A549 (cell line): ENCODE measurements around the gene MRPS14. TPM values are rescaled to one million over a fixed set of nuclear protein-coding genes. Genes with fewer than 3 reads are reported as not detected.

Experiments used
- ATAC-seq, 2 experiments: fragments of 200-7000 bp in 1 of 2; fragments of >200 bp in 1 of 2; cut with Nextera tagmentation in 1 of 2; cut with Tn5 transposase in 1 of 2; 3 replicates each; pipeline versions ENCODE4 v1.8.0 to v1.9.1; 2018 to 2020; ENCODE audit warnings: mild to moderate bottlenecking in 1 of 2, moderate library complexity in 1 of 2
- CTCF ChIA-PET: fragments of 300-600 bp; sonication (Branson Sonifier 250); formaldehyde crosslinking; extraction: SDS; loops from one replicate; lab custom pipeline; 2021; ENCODE audit warnings: antibody characterized with exemption, inconsistent platforms; lab: Yijun Ruan, JAX
- POLR2A ChIA-PET: fragments of 350-600 bp; formaldehyde crosslinking; extraction: SDS; loops from one replicate; lab custom pipeline; 2021; ENCODE audit warnings: antibody characterized with exemption, inconsistent platforms; lab: Yijun Ruan, JAX
- DNase-seq, 2 experiments: peaks; one replicate each; pipeline versions ENCODE4 v3.0.0 to v3.0.0-alpha.2; 2011 to 2016; ENCODE audit warnings: low read depth in 1 of 2, low spot score in 1 of 2
- FAIRE-seq: peaks from 2 replicates; lab custom pipeline; 2011; peaks lifted over from hg19 to GRCh38; lab: Jason Lieb, UNC
- H3K27ac ChIP-seq, 2 experiments: fragments of >200 bp; sonication (Bioruptor Twin); formaldehyde crosslinking; 3 replicates each; pipeline ENCODE4 v1.5.1; 2016 to 2017
- H3K4me1 ChIP-seq: fragments of >200 bp; sonication (Bioruptor Twin); formaldehyde crosslinking; 3 replicates; pipeline ENCODE4 v1.6.1; 2016
- H3K4me2 ChIP-seq: fragments of >200 bp; sonication (Bioruptor Twin); formaldehyde crosslinking; 3 replicates; pipeline ENCODE4 v1.6.1; 2016
- H3K4me3 ChIP-seq: fragments of >200 bp; sonication (Bioruptor Twin); formaldehyde crosslinking; 3 replicates; pipeline ENCODE4 v1.5.1; 2016
- H3K9me3 ChIP-seq: fragments of >200 bp; sonication (Bioruptor Twin); formaldehyde crosslinking; 3 replicates; pipeline ENCODE4 v1.6.1; 2016
- ATOH8 ChIP-seq: fragments of 250-450 bp; sonication (Bioruptor Pico); IDR thresholded peaks from 2 replicates; pipeline ENCODE4 v1.5.0; 2020; ENCODE audit warnings: low read depth, mild to moderate bottlenecking, moderate library complexity
- BHLHE40 ChIP-seq: IDR thresholded peaks from 2 replicates; pipeline ENCODE4 v1.6.1; 2012; ENCODE audit warnings: low read depth, low read length, inconsistent platforms
- CHD2 ChIP-seq: fragments of 150-350 bp; IDR thresholded peaks from 2 replicates; pipeline ENCODE4 v1.6.1; 2014; ENCODE audit warnings: low read length; ENCODE audit not compliant: partially characterized antibody
- CHD4 ChIP-seq: fragments of 200-600 bp; sonication (generic); IDR thresholded peaks from 2 replicates; pipeline ENCODE4 v1.6.1; 2016; ENCODE audit warnings: antibody characterized with exemption, mild to moderate bottlenecking, borderline replicate concordance
- E2F6 ChIP-seq: IDR thresholded peaks from 2 replicates; pipeline ENCODE4 v1.6.1; 2012; ENCODE audit warnings: low read depth, borderline replicate concordance
- EHF ChIP-seq: fragments of 250-450 bp; sonication (Bioruptor Pico); IDR thresholded peaks from 2 replicates; pipeline ENCODE4 v1.5.0; 2020; ENCODE audit warnings: mild to moderate bottlenecking
- EHMT2 ChIP-seq: fragments of 200-600 bp; sonication (generic); IDR thresholded peaks from 2 replicates; pipeline ENCODE4 v1.6.1; 2016; ENCODE audit warnings: antibody characterized with exemption, low read depth, mild to moderate bottlenecking, moderate library complexity
- FOSB ChIP-seq: fragments of 250-450 bp; sonication (Bioruptor Pico); IDR thresholded peaks from 2 replicates; pipeline ENCODE4 v1.5.0; 2020; ENCODE audit warnings: mild to moderate bottlenecking, moderate library complexity
- FOSL2 ChIP-seq, 2 experiments: fragments of 450-650 bp in 1 of 2; fragments of >200 bp in 1 of 2; sonication (Bioruptor Twin) in 1 of 2; formaldehyde crosslinking; IDR thresholded peaks; 2 replicates each; pipeline versions ENCODE4 v1.5.0 to v1.6.1; 2016 to 2020; ENCODE audit warnings: mild to moderate bottlenecking in 1 of 2, moderate library complexity in 1 of 2
- FOXS1 ChIP-seq: fragments of 250-450 bp; sonication (Bioruptor Pico); IDR thresholded peaks from 2 replicates; pipeline ENCODE4 v1.5.0; 2020; ENCODE audit warnings: mild to moderate bottlenecking, moderate library complexity
- GATA3 ChIP-seq: IDR thresholded peaks from 2 replicates; pipeline ENCODE4 v1.6.1; 2012; ENCODE audit warnings: borderline replicate concordance
- HDAC2 ChIP-seq: fragments of 200-600 bp; sonication (generic); IDR thresholded peaks from 2 replicates; pipeline ENCODE4 v1.6.1; 2016
- HEYL ChIP-seq: fragments of 250-450 bp; sonication (Bioruptor Pico); IDR thresholded peaks from 2 replicates; pipeline ENCODE4 v1.8.0; 2021; ENCODE audit warnings: mild to moderate bottlenecking, moderate library complexity
- HOXA7 ChIP-seq: fragments of 250-450 bp; sonication (Bioruptor Pico); IDR thresholded peaks from 2 replicates; pipeline ENCODE4 v1.5.0; 2020; ENCODE audit warnings: mild to moderate bottlenecking, moderate library complexity
- HOXB13 ChIP-seq: fragments of 250-450 bp; sonication (Bioruptor Pico); IDR thresholded peaks from 2 replicates; pipeline ENCODE4 v1.5.0; 2020; ENCODE audit warnings: low read depth, mild to moderate bottlenecking, moderate library complexity
- JUN ChIP-seq, 2 experiments: fragments of >200 bp; sonication (Bioruptor Twin); formaldehyde crosslinking; IDR thresholded peaks; 2 replicates in 1 of 2; 3 replicates in 1 of 2; pipeline ENCODE4 v1.6.1; 2016 to 2017
- MYC ChIP-seq: IDR thresholded peaks from 2 replicates; pipeline ENCODE4 v1.6.1; 2012; ENCODE audit warnings: mild to moderate bottlenecking, inconsistent platforms, low read length, improper control_type of control experiment, borderline replicate concordance
- NPAS2 ChIP-seq: fragments of 250-450 bp; sonication (Bioruptor Pico); IDR thresholded peaks from 2 replicates; pipeline ENCODE4 v1.8.0; 2022; ENCODE audit warnings: mild to moderate bottlenecking, moderate library complexity, borderline replicate concordance
- NR3C1 ChIP-seq: fragments of >200 bp; sonication (Bioruptor Twin); formaldehyde crosslinking; IDR thresholded peaks from 3 replicates; pipeline ENCODE4 v1.6.1; 2017
- PBX3 ChIP-seq: IDR thresholded peaks from 2 replicates; pipeline ENCODE4 v1.6.1; 2012
- RCOR1 ChIP-seq: fragments of 150-350 bp; IDR thresholded peaks from 2 replicates; pipeline ENCODE4 v1.6.1; 2014; ENCODE audit warnings: antibody characterized with exemption, low read length, low read depth
- SREBF2 ChIP-seq: fragments of 450-650 bp; IDR thresholded peaks from 2 replicates; pipeline ENCODE4 v1.6.1; 2014; ENCODE audit warnings: mild to moderate bottlenecking, moderate library complexity
- TFCP2L1 ChIP-seq: fragments of 250-450 bp; sonication (Bioruptor Pico); IDR thresholded peaks from 2 replicates; pipeline ENCODE4 v1.5.0; 2021; ENCODE audit warnings: mild to moderate bottlenecking
- TP53 ChIP-seq: fragments of 250-450 bp; sonication (Bioruptor Pico); IDR thresholded peaks from 2 replicates; pipeline ENCODE4 v1.5.0; 2021; ENCODE audit warnings: mild to moderate bottlenecking, moderate library complexity
- ZC3H11A ChIP-seq: fragments of 450-650 bp; IDR thresholded peaks from 2 replicates; pipeline ENCODE4 v1.6.1; 2014; ENCODE audit warnings: antibody characterized with exemption, mild to moderate bottlenecking
- ZNF302 ChIP-seq: fragments of 250-450 bp; sonication (Bioruptor Pico); IDR thresholded peaks from 2 replicates; pipeline ENCODE4 v1.9.0; 2021; ENCODE audit warnings: inconsistent platforms, mild to moderate bottlenecking, moderate library complexity
- ZSCAN20 ChIP-seq: fragments of 250-450 bp; sonication (Bioruptor Pico); IDR thresholded peaks from 2 replicates; pipeline ENCODE4 v1.8.0; 2022; ENCODE audit warnings: mild to moderate bottlenecking, moderate library complexity
- WGBS: methylation state at CpG from one replicate; pipeline ENCODE4 v1.1.6; 2017; ENCODE audit errors: missing lambda C conversion rate; 5-methylcytosine and 5-hydroxymethylcytosine counted together
- polyA plus RNA-seq, 4 experiments: library from polyadenylated mRNA; depleted of rRNA in 3 of 4; stranded (reverse); fragments of >200 nt; fragmentation: RNase III in 1 of 4; extraction: RNeasy Plus Mini Kit Qiagen cat#74134 plus additional on column Dnase treatment in 1 of 4; gene quantifications; 2 replicates in 3 of 4; 3 replicates in 1 of 4; pipeline ENCODE4 v1.2.3, GENCODE V29; 2011 to 2017

The MRPS14 gene
- polyA plus RNA-seq, 2 of the 4 experiments (the other 2 are of a cell fraction), result 19.5 to 40.9 TPM

- ChIA-PET POLR2A (no interaction called here), CTCF (interaction anchor here (0.6 kb wide), 1 partner anchor 1120 kb away, joined by 5 read pairs; no protein-coding TSS in a partner anchor)
- no peak for TF ChIP-seq GATA3
- no peak for TF ChIP-seq E2F6
- no peak for TF ChIP-seq HDAC2
- TF ChIP-seq FOSB, result no peak
- TF ChIP-seq PBX3, result no peak
- TF ChIP-seq ZSCAN20 (CRISPR knock-in tag), result no peak
- no peak for TF ChIP-seq EHF (CRISPR knock-in tag)
- TF ChIP-seq HEYL (CRISPR knock-in tag), result no peak
- no peak for TF ChIP-seq HOXB13
- TF ChIP-seq SREBF2, result no peak
- no peak for TF ChIP-seq CHD4
- TF ChIP-seq NR3C1, result no peak
- no peak for TF ChIP-seq ATOH8 (CRISPR knock-in tag)
- ATAC-seq (no peak), FAIRE-seq (no peak), DNase-seq (no peak)
- H3K4me3 ChIP-seq, result no peak overlapping the region
- no peak overlapping the region for H3K27ac ChIP-seq
- H3K4me2 ChIP-seq, result no peak overlapping the region
- WGBS, result 0% methylated on average over 1 of the region's 1 CpG
- no peaks in the 10 kb centered on the region for H3K4me1 ChIP-seq
- no peaks in the 10 kb centered on the region for H3K9me3 ChIP-seq
Measured at GRCh38 chr1:175062339-175062738, 39.1 kb upstream of the MRPS14 start.

- no peak overlapping the region for H3K4me2 ChIP-seq
- H3K4me3 ChIP-seq, result no peak overlapping the region
- no peak overlapping the region for H3K27ac ChIP-seq
- 20% methylated on average over 3 of the region's 3 CpGs for WGBS
- FAIRE-seq, result no peak
- POLR2A ChIA-PET, result no interaction called here
- no peak for DNase-seq
- CTCF ChIA-PET, result no interaction called here
- no peaks in the 10 kb centered on the region for H3K4me1 ChIP-seq
- no peak for TF ChIP-seq NR3C1
- TF ChIP-seq CHD4, result no peak
- no peak for TF ChIP-seq JUN (IDR thresholded peaks at IDR 0.05)
- no peak for TF ChIP-seq FOXS1 (CRISPR knock-in tag)
- TF ChIP-seq NPAS2 (CRISPR knock-in tag), result no peak
- ATAC-seq, result no peak
- H3K9me3 ChIP-seq, result no peaks in the 10 kb centered on the region
Measured at GRCh38 chr1:175054736-175055135, 31.5 kb upstream of the MRPS14 start.

GRCh38 chr1:175050992-175051391 lies 27.8 kb upstream of the MRPS14 start:
- FAIRE-seq, result no peak
- TF ChIP-seq NPAS2 (CRISPR knock-in tag) (no peak), BHLHE40 (no peak), ZC3H11A (no peak), CHD4 (no peak), TFCP2L1 (CRISPR knock-in tag) (no peak), ATOH8 (CRISPR knock-in tag) (no peak), EHF (CRISPR knock-in tag) (no peak), TP53 (no peak), FOSL2 (IDR thresholded peaks at IDR 0.05) (no peak), FOSL2 (CRISPR knock-in tag; IDR thresholded peaks at IDR 0.05) (no peak), RCOR1 (no peak), HOXB13 (no peak), MYC (no peak), EHMT2 (no peak), CHD2 (no peak), ZNF302 (CRISPR knock-in tag) (no peak), FOSB (no peak), HOXA7 (CRISPR knock-in tag) (no peak)
- POLR2A ChIA-PET, result no interaction called here
- no peak overlapping the region for H3K27ac ChIP-seq
- WGBS, result 7% methylated on average over 2 of the region's 2 CpGs
- H3K9me3 ChIP-seq, result no peaks in the 10 kb centered on the region
- no peaks in the 10 kb centered on the region for H3K4me1 ChIP-seq
- no peak overlapping the region for H3K4me3 ChIP-seq
- no peak for ATAC-seq
- no peak for DNase-seq
- CTCF ChIA-PET, result interaction anchor here (1.2 to 2.0 kb wide), 2 partner anchors 21 to 74 kb away, joined by 3 to 6 read pairs; no protein-coding TSS in a partner anchor
- H3K4me2 ChIP-seq, result no peak overlapping the region
